Endometrial microvascular endothelial cells (primary cell): ENCODE results near the gene NYAP1. TPM values are rescaled to one million over a fixed set of nuclear protein-coding genes. Genes with fewer than 3 reads are reported as not detected.

ENCODE experiments used
- in situ Hi-C: cut with HindIII; loops from 2 replicates; pipeline ENCODE4 v1.10.0; 2017; ENCODE audit warnings: low sequenced_read_pairs, low pct_unique_long_range_greater_than_20kb; ENCODE audit errors: inconsistent ontology term
- total RNA-seq: library from RNA; depleted of rRNA; stranded (reverse); fragments of >200 nt; gene quantifications from one replicate; pipeline ENCODE4 v1.2.3, GENCODE V29; 2015; ENCODE audit errors: inconsistent ontology term

The NYAP1 gene
- total RNA-seq, 1 donor from 2014 or later = 2.0 TPM

DNA sequence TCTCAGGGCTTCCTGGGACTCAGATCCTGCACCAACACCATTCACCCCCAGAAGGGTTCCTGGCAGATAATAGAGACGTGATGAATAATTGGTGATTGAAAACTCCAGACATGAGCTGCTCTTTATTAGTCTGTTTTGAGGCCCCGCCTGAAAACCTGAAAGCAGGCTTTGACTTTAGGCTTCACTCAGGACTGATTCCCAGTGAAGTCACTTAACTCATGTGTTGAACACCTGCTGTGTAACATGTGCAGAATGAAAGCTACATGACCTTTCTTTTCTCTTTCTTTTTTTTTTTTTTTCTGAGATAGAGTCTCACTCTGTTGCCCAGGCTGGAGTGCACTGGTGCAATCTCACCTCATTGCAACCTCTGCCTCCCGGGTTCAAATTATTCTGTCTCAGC lies 28.5 kb upstream of the NYAP1 start:
- in situ Hi-C loops = no loop called here

GRCh38 chr7:100456562-100456961 lies 27.2 kb upstream of the NYAP1 start:
- in situ Hi-C loops = no loop called here

GRCh38 chr7:100457033-100457432 lies 26.7 kb upstream of the NYAP1 start:
- in situ Hi-C loops = no loop called here

DNA sequence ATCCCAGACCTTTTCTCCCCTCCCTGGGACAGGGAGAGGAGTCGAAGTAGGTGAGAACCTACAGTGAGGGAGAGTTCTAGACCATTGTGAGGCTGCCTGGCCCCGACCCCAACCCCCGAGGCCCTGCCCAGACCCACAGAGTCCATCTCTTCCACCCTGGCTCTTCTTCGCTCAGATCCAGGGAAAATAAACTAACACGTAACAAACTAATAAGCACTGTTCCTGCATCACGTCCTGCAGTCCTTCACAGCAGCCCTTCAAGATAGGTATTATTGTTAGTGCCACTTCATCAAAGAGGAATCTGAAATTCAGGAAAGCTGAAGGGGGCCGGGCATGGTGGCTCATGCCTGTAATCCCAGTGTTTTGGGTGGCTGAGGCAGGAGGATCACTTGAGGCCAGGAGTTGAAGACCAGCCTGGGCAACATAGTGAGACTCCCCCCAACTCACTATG lies 19.5 kb upstream of the NYAP1 start, which contains the start of gene SPACDR:
Gene SPACDR, minus strand, starts transcription at position 51 of the 451 bp plus-strand sequence. CDS start 235 bp downstream, outside the sequence.
- in situ Hi-C loops = no loop called here

DNA sequence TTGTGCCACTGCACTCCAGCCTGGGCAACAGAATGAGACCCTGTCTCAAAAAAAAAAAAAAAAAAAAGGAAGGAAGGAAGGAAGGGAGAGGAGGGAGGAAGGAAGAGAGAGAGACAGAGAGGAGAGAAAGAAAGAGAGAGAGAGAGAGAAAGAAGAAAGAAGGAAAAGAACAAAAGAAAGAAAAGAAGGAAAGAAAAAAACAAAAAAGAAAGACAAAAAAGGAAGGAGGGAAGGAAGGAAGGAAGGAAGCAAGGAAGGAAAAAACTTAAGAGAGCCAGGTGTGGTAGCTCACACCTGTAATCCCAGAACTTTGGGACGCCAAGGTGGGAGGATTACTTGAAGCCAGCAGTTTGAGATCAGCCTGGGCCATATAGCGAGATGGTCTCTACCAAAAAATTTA lies 18.9 kb upstream of the NYAP1 start:
- in situ Hi-C loops = no loop called here

DNA sequence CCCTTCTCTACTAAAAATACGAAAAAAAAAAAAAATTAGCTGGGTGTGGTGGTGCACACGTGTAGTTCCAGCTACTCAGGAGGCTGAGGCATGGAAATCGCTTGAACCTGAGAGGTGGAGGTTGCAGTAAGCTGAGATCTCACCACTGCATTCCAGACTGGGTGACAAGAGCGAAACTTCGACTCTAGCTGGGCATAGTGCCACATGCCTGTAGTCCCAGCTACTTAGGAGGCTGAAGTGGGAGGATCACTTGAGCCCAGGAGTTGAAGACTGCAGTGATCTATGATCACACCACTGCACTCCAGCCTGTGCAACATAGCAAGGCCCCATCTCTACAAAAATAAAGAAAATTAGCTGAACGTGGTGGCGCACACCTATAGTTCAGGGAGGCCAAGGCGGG lies 18.4 kb upstream of the NYAP1 start:
- in situ Hi-C loops = no loop called here

GRCh38 chr7:100465702-100466311 lies 17.9 kb upstream of the NYAP1 start:
- in situ Hi-C loops = no loop called here

- in situ Hi-C loops = no loop called here
Observed at GRCh38 chr7:100466653-100467605, 16.8 kb upstream of the NYAP1 start.

DNA sequence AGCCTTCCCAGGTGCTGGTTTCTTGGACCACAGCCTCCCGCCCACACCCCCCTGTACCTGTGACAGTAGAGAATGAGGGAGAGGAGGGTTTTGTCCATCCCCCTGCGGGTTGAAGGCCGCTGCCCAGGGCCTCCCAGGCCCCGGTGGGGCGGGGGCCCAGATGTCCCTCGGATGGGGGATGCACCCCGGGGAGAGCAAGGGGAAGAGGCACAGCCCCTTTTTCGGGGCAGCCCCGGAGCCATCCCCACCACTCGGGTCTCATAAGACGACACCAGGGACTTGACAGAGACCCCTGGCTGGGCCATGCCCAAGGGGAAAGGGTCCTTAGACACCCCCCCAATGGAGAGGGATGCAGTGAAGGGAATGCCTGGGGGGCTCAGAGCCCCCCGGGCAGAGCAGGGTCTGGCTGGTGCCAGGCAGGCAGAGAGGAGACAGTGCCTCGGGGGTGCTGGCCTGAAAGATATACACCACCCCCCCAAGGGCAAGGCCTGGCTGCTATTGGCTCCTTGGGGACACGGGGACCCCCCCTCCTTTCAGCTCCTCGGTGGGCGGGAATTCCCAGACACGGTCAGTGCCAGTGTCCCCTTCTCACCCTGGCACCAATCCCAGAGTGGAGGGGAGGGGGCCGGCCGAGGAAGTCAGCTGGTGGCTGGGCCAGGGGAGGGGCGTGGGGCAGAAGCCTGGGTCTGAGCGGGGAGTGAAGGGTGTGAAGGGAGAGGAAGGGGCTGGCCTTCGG lies 15.9 kb upstream of the NYAP1 start:
- in situ Hi-C loops = no loop called here

GRCh38 chr7:100469227-100470044 lies 14.3 kb upstream of the NYAP1 start:
- in situ Hi-C loops = no loop called here

- in situ Hi-C loops = no loop called here
Observed at GRCh38 chr7:100471021-100471420, 12.7 kb upstream of the NYAP1 start.

- in situ Hi-C loops = no loop called here
Observed at GRCh38 chr7:100472121-100472851, 11.4 kb upstream of the NYAP1 start.

DNA sequence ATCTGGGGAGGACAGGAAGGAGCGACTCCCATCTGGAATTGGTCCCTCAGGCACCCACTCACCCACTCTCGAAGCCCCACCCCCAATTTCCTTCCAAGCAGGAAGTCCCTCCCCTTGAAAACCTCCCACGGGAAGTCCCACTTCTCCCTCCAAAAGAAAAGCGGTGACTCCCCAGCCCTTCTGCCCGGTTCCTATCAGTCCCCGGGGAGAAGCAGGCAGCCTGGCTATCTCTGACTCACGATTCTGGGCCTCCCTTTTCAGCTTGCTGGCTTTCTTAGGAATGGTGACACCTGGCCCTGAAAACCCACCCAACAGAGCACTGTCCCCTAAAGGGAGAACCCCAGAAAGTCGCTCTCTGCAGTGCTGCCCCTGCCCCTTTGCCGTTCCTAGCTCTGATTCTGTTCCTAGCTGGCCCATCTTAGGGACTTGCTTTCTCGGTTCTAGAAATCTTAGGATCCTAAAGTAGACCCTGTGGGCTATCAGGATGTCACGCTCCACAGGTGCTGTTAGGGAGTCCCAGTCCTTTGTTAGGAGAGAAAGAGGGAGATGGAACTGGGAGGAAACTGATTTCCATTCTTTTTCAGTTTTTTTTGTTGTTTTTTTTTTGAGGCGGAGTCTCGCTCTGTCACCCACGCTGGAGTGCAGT lies 10.8 kb upstream of the NYAP1 start:
- in situ Hi-C loops = no loop called here

GRCh38 chr7:100475549-100475948 lies 8.2 kb upstream of the NYAP1 start:
- in situ Hi-C loops = no loop called here

GRCh38 chr7:100476101-100476780 lies 7.5 kb upstream of the NYAP1 start:
- in situ Hi-C loops = no loop called here

DNA sequence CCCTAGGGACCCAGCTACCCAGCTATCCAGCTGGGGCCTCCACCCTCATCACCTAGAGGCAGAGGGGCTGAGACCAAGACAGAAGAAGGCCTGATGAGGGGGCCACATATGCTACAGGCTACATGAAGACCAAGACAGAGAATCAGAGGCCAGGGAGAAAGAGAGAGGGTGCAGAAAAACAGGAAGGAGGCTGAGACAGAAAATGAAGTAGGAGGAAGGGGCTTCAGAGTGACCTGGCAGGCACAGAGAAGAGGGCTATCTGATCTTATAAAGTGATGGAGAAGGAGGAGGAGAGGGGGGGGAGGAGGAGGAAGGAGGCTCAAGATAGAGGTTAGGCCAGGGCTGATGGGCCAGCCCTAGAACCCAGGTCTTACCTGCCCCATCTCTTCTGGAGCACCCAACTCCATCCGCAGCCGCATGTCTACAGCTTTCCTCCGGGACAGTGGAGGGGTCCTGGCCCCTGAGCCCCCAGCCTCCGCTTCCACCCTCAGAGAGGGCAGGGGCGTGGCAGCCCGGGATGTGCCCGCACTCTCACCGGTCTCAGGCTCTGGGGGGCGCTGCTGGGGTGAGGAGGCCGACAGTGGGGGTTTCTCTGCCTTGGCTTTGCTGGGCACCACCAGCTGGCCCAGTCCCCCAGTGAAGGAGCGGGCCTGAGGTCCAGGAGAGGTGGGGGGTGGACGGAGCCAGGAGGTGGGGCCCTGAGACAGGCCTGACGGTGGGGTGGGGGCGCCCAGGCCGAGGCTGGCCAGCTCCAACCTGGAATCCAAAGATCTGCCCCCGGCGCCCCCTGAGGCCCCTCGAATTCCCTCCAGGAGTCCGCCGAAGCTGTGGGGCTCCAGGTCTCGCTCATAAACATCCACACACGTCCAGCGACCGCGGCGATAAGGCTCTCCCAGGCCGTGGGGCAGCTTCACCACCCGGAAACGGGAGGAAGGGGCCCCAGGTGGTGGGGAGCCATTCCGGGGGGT lies 6.5 kb upstream of the NYAP1 start:
- in situ Hi-C loops = no loop called here
